Natural killer cell (primary cell): ENCODE measurements around the gene AFAP1L1. TPM values are rescaled to one million over a fixed set of nuclear protein-coding genes. Genes with fewer than 3 reads are reported as not detected.

ENCODE experiments used
- ATAC-seq, 3 donors: fragments of 150-1000 bp in 2 of 3; fragments of 200-7000 bp in 1 of 3; cut with Tn5 transposase; 1 replicate in 1 of 3; 2 replicates in 2 of 3; pipeline ENCODE4 v1.10.0; 2021; ENCODE audit warnings: mild to moderate bottlenecking in 2 of 3, moderate library complexity in 2 of 3
- DNase-seq, 2 donors: peaks; one replicate each; pipeline versions ENCODE4 v3.0.0 to v3.0.0-alpha.2; 2013 to 2021; ENCODE audit warnings: mixed read lengths in 1 of 2
- H3K27ac ChIP-seq: one replicate; pipeline ENCODE4 v1.5.1; 2013; ENCODE audit warnings: mild to moderate bottlenecking, low read length
- H3K27me3 ChIP-seq: one replicate; pipeline ENCODE4 v1.6.1; 2013; ENCODE audit warnings: low read length; ENCODE audit not compliant: control insufficient read depth, insufficient read depth
- H3K36me3 ChIP-seq: one replicate; pipeline ENCODE4 v1.6.1; 2013; ENCODE audit warnings: low read length; ENCODE audit not compliant: control insufficient read depth, insufficient read depth
- H3K4me1 ChIP-seq: one replicate; pipeline ENCODE4 v1.6.1; 2013; ENCODE audit warnings: low read length; ENCODE audit not compliant: control insufficient read depth, insufficient read depth
- H3K4me3 ChIP-seq: one replicate; pipeline ENCODE4 v1.5.1; 2013; ENCODE audit warnings: low read length
- H3K9me3 ChIP-seq: one replicate; pipeline ENCODE4 v1.6.1; 2013; ENCODE audit warnings: low read length; ENCODE audit not compliant: control insufficient read depth, insufficient read depth
- H3K27ac Mint-ChIP-seq, 2 donors: one replicate each; pipeline ENCODE4 v1.8.0; 2022; ENCODE audit warnings: mild to moderate bottlenecking in 2 of 2, mixed read lengths in 2 of 2, moderate library complexity in 1 of 2
- H3K27me3 Mint-ChIP-seq, 2 donors: one replicate each; pipeline ENCODE4 v1.8.0; 2022; ENCODE audit warnings: low read depth in 2 of 2, mixed read lengths in 2 of 2
- H3K36me3 Mint-ChIP-seq: one replicate; pipeline ENCODE4 v1.8.0; 2022; ENCODE audit warnings: mixed read lengths
- H3K4me1 Mint-ChIP-seq, 2 donors: one replicate each; pipeline ENCODE4 v1.8.0; 2022; ENCODE audit warnings: mixed read lengths in 2 of 2
- H3K4me3 Mint-ChIP-seq: one replicate; pipeline ENCODE4 v1.8.0; 2022; ENCODE audit warnings: mild to moderate bottlenecking, moderate library complexity, mixed read lengths
- H3K9me3 Mint-ChIP-seq, 2 donors: one replicate each; pipeline ENCODE4 v1.8.0; 2022; ENCODE audit warnings: mixed read lengths in 2 of 2
- WGBS: methylation state at CpG from one replicate; pipeline ENCODE4 v1.1.7; 2013; ENCODE audit warnings: missing lambda C conversion rate; ENCODE audit not compliant: insufficient coverage; 5-methylcytosine and 5-hydroxymethylcytosine counted together
- intact Hi-C: fragments of 100-400 bp; cut with micrococcal nuclease; formaldehyde crosslinking; loops from one replicate; pipeline ENCODE4 v1.14.2; 2022
- total RNA-seq, 4 donors: library from RNA; stranded (reverse); fragments of 120-200 nt in 1 of 4; gene quantifications; one replicate each; pipeline versions ENCODE4 v1.2.3 to v1.2.4, GENCODE V29; 2013 to 2022
- TF ChIP-seq, protein P1 (sequence below): fragments of 200-600 bp; IDR thresholded peaks from one replicate; pipeline ENCODE4 v1.8.0; 2022; ENCODE audit warnings: antibody characterized with exemption

The AFAP1L1 gene
- total RNA-seq, 3 donors from 2014 or later (not counting 1 experiment from before 2014, with no cell fraction given): 0.23 to 1.5 TPM; not detected in 1

GRCh38 chr5:149298842-149299404, 27.3 kb downstream of the AFAP1L1 start:
- DNase-seq (no peak), ATAC-seq (no peak)
- intact Hi-C loops: no loop called here
- Histone ChIP-seq H3K27ac (no peak overlapping the region), H3K9me3 (no peaks in the 10 kb centered on the region), H3K4me1 (no peaks in the 10 kb centered on the region), H3K4me3 (no peak overlapping the region), H3K36me3 (no peaks in the 10 kb centered on the region), H3K27me3 (no peaks in the 10 kb centered on the region)
- no peak overlapping the region for H3K27ac Mint-ChIP-seq
- TF ChIP-seq, protein P1, sequence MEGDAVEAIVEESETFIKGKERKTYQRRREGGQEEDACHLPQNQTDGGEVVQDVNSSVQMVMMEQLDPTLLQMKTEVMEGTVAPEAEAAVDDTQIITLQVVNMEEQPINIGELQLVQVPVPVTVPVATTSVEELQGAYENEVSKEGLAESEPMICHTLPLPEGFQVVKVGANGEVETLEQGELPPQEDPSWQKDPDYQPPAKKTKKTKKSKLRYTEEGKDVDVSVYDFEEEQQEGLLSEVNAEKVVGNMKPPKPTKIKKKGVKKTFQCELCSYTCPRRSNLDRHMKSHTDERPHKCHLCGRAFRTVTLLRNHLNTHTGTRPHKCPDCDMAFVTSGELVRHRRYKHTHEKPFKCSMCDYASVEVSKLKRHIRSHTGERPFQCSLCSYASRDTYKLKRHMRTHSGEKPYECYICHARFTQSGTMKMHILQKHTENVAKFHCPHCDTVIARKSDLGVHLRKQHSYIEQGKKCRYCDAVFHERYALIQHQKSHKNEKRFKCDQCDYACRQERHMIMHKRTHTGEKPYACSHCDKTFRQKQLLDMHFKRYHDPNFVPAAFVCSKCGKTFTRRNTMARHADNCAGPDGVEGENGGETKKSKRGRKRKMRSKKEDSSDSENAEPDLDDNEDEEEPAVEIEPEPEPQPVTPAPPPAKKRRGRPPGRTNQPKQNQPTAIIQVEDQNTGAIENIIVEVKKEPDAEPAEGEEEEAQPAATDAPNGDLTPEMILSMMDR: no peak
- WGBS: 17% methylated on average over 11 of the region's 11 CpGs
- H3K36me3 Mint-ChIP-seq: no peaks in the 10 kb centered on the region
- H3K27me3 Mint-ChIP-seq: peaks cover 8 to 16% of the 10 kb centered on the region in 2 donors
- H3K4me1 Mint-ChIP-seq: no peaks in the 10 kb centered on the region
- H3K9me3 Mint-ChIP-seq: no peaks in the 10 kb centered on the region
- no peak overlapping the region for H3K4me3 Mint-ChIP-seq

- H3K4me1 ChIP-seq: no peaks in the 10 kb centered on the region
- no peaks in the 10 kb centered on the region for H3K9me3 ChIP-seq
- no peak overlapping the region for H3K27ac ChIP-seq
- Mint-ChIP-seq H3K9me3 (no peaks in the 10 kb centered on the region), H3K27me3 (peaks cover 8 to 16% of the 10 kb centered on the region in 2 donors), H3K27ac (no peak overlapping the region), H3K36me3 (no peaks in the 10 kb centered on the region), H3K4me1 (no peaks in the 10 kb centered on the region), H3K4me3 (no peak overlapping the region)
- DNase-seq: no peak
- no peaks in the 10 kb centered on the region for H3K36me3 ChIP-seq
- WGBS: 30% methylated on average over 14 of the region's 14 CpGs
- no peak overlapping the region for H3K4me3 ChIP-seq
- no peaks in the 10 kb centered on the region for H3K27me3 ChIP-seq
- ATAC-seq: no peak
- intact Hi-C loops: no loop called here
- TF ChIP-seq, protein P1: no peak
Measured at GRCh38 chr5:149299451-149300054, 27.9 kb downstream of the AFAP1L1 start.

DNA sequence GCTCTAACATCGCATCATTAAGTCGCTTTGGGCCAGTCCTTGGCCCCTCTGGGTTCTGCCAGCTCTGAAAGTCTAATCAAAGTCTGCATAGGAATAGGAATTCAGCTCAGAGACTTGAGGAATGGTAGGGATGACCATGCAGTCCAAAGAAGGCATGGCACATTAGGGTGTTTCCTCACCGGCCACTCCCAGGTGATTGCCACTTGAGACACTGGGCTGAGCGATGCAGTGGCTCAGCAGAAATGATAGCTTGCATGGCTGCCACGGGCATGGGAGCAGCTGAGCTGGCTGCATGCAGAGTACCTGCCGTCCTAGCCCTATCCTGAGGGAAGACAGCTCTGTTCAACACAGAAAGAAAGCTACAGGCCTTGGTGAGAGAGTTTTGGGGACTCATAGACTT, 28.8 kb downstream of the AFAP1L1 start:
- Mint-ChIP-seq H3K27me3 (peaks cover 5 to 11% of the 10 kb centered on the region in 2 donors), H3K27ac (no peak overlapping the region), H3K4me3 (no peak overlapping the region), H3K4me1 (no peaks in the 10 kb centered on the region), H3K36me3 (no peaks in the 10 kb centered on the region), H3K9me3 (no peaks in the 10 kb centered on the region)
- no peak for DNase-seq
- whole genome bisulfite sequencing: 91% methylated on average over 6 of the region's 6 CpGs
- Histone ChIP-seq H3K9me3 (no peaks in the 10 kb centered on the region), H3K36me3 (no peaks in the 10 kb centered on the region), H3K4me1 (no peaks in the 10 kb centered on the region), H3K27ac (no peak overlapping the region), H3K4me3 (no peak overlapping the region), H3K27me3 (no peaks in the 10 kb centered on the region)
- no peak for ATAC-seq
- intact Hi-C loops: no loop called here
- TF ChIP-seq, protein P1: no peak
